NB4 (cell line): ENCODE measurements around the gene RBBP8NL.
A peak's percentile ranks its signal among the peaks of the same experiment; 100 is the strongest.

ENCODE experiments used
- DNase-seq: peaks from one replicate; pipeline ENCODE4 v3.0.0; 2010; ENCODE audit warnings: low read depth
- H3K4me3 ChIP-seq: one replicate; pipeline ENCODE4 v1.5.1; 2011; ENCODE audit warnings: mild to moderate bottlenecking, low read depth, low read length, moderate library complexity
- MYC ChIP-seq: IDR thresholded peaks from 2 replicates; pipeline ENCODE4 v1.6.1; 2011; ENCODE audit warnings: low read depth, low read length
- POLR2A ChIP-seq: IDR thresholded peaks from 2 replicates; pipeline ENCODE4 v1.6.1; 2011; ENCODE audit warnings: mild to moderate bottlenecking; ENCODE audit not compliant: insufficient read length; ENCODE audit errors: extremely low read depth
- TF ChIP-seq, protein P1 (sequence below): IDR thresholded peaks from one replicate; pipeline ENCODE4 v1.5.1; 2012; ENCODE audit warnings: low read depth, low read length
- TF ChIP-seq, protein P2 (sequence below): IDR thresholded peaks from 2 replicates; pipeline ENCODE4 v1.6.1; 2011; ENCODE audit warnings: low read depth, low read length

RBBP8NL gene

DNA sequence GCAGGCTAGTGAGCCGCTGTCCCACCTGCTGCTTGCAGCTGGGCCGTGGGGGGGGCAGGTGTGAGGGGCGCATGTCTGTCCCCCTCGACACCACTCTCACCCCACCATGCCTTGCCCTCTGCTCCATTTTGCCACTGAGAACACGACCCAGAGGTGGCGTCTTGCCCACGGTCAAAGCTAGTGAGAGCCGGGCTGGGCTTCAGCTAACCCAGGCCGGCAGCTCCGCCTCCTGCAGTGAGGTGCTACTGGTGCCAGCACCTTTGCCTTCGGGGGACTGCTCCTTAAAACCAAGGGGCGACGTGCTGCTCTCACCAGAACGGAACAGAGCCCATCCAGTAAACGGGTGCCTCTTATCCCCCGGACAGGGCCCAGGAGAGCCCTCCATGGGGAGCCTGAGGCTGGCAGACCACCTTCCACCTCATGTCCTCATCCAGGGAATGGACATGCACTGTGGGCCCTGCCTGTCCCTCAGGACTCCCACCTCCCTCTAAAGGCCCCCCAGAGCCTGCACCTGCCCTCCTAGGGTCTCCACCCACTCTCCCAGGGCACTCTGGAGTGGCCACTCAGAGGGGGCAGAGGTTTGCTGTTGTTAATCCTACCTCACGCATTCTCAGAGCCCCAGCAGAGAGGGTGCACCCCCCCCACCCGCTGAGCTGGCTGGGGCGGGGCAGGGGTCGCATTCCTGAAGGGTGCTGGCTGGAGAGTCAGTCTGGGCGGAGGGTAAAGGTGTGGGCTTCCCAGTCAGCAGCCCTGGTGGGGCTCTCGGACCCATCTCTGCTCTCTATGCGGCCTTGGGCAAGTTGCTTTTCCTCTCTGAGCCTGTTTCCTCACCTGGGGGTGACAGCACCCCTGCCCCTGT is 2.9 kb downstream of the RBBP8NL start:
- H3K4me3 ChIP-seq, result no peak overlapping the region
- DNase-seq, result no peak
- no peak for TF ChIP-seq MYC
- TF ChIP-seq, protein P1, sequence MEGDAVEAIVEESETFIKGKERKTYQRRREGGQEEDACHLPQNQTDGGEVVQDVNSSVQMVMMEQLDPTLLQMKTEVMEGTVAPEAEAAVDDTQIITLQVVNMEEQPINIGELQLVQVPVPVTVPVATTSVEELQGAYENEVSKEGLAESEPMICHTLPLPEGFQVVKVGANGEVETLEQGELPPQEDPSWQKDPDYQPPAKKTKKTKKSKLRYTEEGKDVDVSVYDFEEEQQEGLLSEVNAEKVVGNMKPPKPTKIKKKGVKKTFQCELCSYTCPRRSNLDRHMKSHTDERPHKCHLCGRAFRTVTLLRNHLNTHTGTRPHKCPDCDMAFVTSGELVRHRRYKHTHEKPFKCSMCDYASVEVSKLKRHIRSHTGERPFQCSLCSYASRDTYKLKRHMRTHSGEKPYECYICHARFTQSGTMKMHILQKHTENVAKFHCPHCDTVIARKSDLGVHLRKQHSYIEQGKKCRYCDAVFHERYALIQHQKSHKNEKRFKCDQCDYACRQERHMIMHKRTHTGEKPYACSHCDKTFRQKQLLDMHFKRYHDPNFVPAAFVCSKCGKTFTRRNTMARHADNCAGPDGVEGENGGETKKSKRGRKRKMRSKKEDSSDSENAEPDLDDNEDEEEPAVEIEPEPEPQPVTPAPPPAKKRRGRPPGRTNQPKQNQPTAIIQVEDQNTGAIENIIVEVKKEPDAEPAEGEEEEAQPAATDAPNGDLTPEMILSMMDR, result no peak
- TF ChIP-seq, protein P2, sequence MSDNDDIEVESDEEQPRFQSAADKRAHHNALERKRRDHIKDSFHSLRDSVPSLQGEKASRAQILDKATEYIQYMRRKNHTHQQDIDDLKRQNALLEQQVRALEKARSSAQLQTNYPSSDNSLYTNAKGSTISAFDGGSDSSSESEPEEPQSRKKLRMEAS, result no peak
- TF ChIP-seq POLR2A, result no peak

DNA sequence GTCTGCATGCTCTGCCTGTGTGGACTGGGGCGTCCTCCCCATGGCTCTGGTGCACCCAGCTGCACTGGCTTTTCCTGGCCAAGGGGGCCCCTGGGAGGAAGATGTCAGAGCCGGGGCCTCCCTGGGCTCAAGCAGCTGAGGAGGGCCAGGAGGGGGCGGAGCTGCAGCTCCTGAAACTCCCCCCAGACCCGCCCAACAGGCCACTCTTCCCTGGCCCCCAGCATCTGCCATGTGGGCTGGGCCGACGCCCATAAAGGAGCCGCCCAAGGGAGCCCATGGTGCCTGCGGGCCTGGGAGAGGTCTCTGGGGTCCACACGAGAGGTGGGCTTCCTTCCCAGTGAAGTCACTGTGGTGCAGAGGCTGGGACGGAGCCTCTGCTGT is 4.0 kb downstream of the RBBP8NL start:
- no peak overlapping the region for H3K4me3 ChIP-seq
- no peak for TF ChIP-seq POLR2A
- TF ChIP-seq MYC, result no peak
- TF ChIP-seq, protein P2, result no peak
- TF ChIP-seq, protein P1, result no peak
- DNase-seq, result no peak

DNA sequence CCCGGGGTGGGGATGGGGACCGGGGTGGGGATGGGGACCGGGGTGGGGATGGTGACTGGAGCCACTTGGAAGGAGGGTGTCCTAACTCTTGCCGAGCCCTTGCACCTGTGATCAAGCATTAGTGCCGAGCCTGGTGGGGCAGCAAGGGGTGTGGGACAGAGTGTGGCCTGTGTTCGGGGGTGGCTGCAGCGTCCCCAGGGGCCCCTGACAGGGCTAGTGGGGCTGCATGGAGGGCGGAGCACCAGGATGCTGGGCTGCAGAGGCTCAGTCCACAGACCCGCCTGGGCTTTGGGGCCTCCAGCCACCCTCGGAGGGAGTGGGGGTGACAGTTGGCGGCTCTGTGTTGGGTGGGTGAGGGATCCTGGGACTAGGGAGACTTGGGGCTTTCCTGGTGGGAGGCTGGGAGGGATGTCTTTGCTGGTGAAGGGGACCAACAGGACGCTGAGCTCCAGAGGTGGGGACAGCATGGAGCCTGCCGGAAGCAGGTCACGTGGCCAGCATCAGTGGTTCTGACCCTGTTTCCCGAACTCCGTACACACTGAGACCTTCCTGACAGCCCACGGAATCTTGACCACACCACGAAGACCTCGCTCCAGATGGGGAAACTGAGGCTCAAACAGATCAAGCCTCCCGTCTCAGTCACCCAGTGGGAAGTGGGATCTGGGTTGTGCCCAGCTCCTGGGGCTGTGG is 4.6 kb downstream of the RBBP8NL start:
- TF ChIP-seq, protein P2, result no peak
- no peak for TF ChIP-seq MYC
- no peak for TF ChIP-seq POLR2A
- TF ChIP-seq, protein P1, result no peak
- DNase-seq, result no peak
- H3K4me3 ChIP-seq, result no peak overlapping the region

DNA sequence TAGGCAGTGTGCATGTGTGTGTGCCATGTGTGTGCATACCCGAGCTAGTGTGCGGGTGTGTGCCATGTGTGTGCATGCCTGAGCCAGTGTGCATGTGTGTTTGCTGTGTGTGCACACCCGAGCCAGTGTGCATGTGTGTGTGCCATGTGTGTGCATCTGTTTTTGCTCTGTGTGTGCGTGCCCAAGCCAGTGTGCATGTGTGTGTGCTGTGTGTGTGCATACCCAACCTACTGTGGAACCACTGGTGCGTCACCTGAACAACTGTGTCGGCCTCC is 5.7 kb downstream of the RBBP8NL start:
- H3K4me3 ChIP-seq, result no peak overlapping the region
- TF ChIP-seq, protein P2, result no peak
- TF ChIP-seq, protein P1, result no peak
- TF ChIP-seq POLR2A, result no peak
- no peak for TF ChIP-seq MYC
- no peak for DNase-seq

DNA sequence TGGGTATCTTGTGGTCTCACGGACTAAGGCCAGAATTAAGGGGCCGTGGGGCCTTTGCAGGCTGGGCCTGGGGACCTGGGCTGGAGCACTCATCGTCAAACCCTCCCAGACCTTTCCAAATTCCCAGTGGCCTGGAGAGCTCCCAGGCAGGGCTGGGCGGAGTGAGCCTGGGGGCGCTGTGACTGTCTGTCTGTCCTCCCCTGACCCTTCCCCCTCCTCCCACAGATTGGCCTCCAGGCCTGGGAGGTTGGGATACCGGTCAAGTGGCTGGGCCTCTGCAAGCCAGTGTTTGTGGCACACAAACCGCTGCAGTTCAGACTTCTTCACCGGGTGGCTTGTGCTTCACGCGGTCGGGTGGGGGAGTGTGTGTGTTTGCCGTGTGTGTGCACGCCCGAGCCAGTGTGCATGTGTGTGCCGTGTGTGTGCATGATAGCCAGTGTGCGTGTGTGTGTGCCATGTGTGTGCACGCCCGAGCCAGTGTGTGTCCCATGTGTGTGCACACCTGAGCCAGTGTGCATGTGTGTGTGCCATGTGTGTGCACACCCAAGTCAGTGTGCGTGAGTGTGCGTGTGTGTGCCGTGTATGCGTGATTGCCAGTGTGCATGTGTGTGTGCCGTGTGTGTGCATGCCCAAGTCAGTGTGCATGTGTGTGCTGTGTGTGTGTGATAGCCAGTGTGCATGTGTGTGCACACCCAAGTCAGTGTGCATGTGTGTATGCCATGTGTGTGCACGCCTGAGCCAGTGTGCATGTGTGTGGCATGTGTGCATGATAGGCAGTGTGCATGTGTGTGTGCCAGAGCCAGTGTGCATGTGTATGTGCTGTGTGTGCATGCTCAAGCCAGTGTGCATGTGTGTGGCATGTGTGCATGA is 6.3 kb downstream of the RBBP8NL start:
- H3K4me3 ChIP-seq, result no peak overlapping the region
- no peak for DNase-seq
- TF ChIP-seq, protein P2, result peak; percentile 34; the same call in 1 of the 2 replicates
- no peak for TF ChIP-seq MYC
- TF ChIP-seq, protein P1, result no peak
